GM18867 (cell line): ENCODE measurements around the gene DHPS.
"Not testable (repeated sequence)": the region's sequence is repeated elsewhere in the genome, so short reads cannot be mapped to it uniquely, and the experiment has no call there.

Experiments
- ATAC-seq: cut with Tn5 transposase; IDR thresholded peaks from one replicate; pipeline ENCODE4 v1.9.1; 2021; ENCODE audit warnings: mild to moderate bottlenecking, moderate library complexity; ENCODE audit not compliant: unreplicated experiment

Gene DHPS

DNA sequence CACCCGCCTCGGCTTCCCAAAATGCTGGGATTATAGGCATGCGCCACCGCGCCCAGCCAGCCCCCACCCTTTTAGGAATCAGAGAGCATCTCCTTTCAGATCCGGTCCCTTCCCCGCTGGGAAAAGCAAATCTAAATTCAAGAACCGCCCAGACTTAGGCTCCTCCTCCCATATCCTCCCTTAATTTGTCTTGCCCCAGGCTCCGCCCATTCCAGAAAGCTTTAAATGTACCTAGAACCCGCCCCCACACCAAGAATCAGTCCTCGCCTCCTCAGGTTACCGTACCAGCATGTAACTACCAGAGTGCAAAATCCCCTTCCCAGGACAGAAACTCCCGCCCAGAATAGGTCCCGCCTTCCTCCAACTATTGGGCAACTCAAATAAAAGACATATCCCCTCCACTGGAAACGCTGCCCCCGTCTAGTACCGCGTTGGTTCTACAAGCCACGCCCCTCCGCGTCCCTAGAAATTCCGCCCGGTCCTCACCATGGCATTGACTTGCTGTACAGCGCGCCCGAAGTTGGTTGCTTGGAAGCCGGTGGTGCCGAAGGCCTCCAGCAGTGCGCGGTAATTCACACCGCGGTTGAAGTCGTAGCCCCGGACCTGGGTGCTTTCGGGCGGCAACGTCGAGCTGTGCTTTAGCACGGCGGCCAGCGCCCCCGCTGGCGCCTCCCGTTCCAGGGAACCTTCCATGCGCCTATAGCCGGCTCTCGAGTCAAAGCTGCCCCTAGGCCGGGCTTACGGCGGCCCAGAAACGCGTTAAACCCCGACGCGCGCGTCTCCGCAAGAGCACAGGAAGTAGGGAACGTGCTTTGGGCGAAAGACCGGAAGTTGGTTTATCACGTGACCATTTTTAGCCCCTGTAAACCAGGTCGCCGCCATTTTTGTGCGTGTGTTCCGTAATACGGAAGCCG is at the start of gene DHPS:
Gene DHPS, minus strand, starts transcription at position 807 of the 914 bp plus-strand sequence. Its CDS starts 114 bp downstream, at position 693.
- peak; percentile 70 for ATAC-seq

- ATAC-seq = no peak
Measured at GRCh38 chr19:12731337-12731736, 49.7 kb upstream of the DHPS start.

DNA sequence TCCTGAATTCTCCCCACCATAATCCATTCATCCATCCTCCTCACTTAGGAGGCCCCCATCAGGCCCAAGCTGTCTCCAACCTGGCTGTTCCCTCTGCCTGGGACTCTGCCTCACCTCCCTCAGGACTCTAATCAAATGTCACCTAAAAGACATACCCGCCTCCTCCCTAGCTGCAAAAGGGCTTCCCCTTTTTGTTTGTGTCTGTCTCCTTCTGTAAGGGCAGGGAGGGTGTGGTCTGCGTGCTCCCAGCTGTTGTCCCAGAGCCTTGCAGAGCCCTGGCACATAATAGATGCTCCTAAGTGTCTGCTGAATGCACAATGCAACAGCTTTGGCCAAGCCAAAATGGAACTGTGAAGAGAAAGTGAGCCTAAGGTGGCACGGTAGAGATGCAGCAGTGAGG is 48.4 kb upstream of the DHPS start:
- ATAC-seq = no peak

- no peak for ATAC-seq
Measured at GRCh38 chr19:12727745-12728433, 46.2 kb upstream of the DHPS start.

DNA sequence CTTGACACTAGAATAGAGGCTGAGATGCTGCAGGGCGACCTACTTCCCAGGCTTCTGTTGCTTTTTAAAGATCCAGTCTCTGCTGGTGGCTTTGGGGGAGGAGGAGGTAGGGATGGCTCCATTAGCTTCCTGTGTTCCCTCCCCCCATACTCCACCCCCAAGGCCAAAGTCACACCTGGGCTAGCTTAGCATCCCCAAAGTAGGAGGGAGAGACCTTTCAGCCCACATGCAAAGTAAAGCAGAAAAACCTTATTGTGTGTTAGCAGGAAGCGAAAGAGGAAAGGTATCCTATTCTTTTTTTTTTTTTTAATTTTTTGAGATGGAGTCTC is 45.3 kb upstream of the DHPS start:
- ATAC-seq = no peak

GRCh38 chr19:12725612-12726011 is 43.9 kb upstream of the DHPS start:
- not testable (repeated sequence) for ATAC-seq

DNA sequence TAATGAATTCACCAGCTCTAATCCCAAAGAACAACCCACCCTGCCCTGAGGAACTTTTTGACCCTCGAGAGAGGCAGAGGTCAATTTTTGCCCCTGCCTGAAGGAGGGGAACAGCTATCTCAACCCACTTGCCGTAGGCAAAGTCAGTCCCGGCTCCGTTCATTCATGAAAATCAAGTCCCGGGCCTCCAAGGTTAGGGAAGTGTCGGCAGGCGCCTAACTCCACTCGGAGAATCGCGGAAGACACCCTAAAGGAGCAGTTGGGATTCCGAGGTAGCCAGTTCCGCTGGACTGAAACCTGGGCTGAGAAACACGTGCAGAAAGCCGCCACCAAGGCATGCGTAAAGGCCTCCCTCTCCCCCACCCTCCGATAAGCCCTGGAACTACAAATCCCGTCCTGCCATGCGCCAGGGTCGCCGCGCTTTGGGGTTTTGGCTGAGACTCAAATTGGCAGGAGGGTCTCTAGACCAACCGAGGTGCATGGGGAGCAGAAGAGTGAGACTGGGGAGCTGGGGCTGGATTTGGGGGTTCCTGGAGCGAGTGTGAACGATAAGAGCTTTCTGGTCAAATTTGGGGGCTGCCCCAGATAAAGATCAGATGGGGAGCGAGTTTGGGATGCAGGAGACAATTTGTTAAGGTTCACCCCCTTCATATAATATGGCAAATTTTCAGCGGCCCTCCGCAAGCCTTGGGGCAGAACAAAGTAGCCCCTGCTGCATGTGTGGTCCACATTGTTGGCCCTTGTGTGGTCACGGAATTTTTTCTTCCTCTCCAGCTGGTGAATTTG is 42.2 kb upstream of the DHPS start, which contains the start of gene TNPO2:
Gene TNPO2, minus strand, starts transcription at position 292 of the 786 bp plus-strand sequence. CDS start 2,955 bp downstream, outside the sequence.
- no peak for ATAC-seq

DNA sequence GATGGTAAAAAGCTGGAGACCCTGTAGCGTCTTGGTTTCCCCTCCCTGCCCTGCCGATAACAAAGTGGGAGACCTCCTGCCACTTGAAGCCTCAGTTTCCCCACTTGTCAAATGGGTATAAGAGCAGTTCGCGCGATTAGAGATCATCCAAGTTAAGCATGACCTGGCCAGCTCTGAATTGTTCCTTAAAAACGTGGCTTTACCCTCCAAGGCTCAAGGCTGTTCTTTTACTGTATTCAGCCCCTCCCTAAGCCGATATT is 41.6 kb upstream of the DHPS start:
- ATAC-seq = no peak

DNA sequence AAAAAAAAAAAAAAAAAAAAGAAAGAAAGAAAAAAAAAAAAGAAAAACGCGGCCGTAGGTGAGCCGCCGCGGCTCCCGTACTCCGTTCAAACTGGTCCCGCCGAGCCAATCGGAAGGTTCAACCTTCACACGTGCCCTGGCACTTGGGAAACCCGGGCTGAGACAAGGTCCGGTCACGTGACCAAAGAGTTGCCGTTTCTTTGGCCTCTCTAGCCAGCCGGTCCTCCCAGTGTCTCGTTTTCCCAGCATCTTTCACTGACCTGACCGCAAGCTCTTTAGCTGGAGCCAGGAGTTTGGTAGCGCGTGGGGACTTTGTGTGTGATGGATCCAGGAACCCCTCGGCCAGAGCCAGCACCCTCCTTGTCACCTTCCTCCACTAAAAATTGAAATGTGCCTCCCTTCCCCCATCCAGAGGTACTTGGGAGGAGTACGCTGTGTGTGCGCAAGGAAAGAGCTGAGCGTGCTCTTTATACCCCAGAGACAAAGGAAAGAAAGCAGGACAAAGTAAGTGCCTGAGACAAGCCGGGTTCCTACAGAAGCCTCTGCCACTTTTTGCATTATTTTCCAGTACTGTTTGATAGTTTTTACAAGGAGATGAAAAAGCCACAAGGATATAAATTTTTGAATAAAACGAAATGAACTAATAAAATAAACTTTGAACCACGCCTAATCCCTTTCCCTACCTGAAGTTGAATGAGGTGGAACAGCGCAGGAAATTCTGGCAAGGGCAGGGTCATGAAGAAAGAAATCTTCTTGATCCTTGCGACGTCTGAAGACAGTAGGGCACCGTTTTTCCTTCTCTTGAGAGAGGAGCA is 41.1 kb upstream of the DHPS start:
- peak; percentile 76 for ATAC-seq

- peak; percentile 22 for ATAC-seq
Measured at GRCh38 chr19:12721656-12722565, 40.2 kb upstream of the DHPS start.

DNA sequence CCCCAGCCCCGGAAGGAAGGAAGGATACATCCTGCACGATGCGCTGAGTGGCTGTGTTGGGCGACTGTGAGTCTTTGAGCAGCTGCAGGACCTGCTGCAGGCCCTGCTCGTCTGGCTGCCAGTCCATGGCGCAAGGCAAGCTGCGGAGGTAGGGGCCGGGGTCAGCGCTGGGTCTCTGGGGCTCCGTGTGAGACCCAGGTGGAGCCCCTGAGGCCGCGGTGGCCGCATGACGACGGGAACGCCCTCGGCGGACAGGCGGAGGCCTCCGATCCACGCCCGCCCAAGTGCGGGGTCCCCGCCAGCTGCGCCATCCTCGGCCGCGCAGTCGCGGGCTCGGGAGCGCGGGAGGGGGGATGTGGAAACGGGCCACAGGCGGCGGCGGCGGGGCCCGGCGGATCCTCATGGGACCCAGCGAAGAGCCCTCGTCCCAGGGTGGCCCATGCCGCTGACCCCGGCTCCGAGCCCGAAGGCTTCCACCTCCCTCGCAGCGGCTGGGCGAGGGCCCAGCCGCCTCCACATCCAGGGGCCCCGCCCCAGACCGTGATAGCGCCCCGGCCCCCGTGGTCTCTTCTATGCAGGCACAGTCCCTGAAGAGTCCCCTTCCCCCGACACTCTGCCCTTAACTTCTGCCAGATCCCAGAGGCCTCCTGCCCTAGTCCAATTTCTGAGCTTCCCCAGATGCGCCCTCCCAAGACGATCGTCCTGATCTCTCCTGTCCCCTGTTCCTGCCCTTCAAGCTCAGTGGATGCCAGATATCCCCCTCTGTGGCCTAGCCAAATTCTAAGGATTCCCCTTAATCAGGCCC is 39.4 kb upstream of the DHPS start:
- ATAC-seq = no peak

GRCh38 chr19:12720296-12720695 is 38.6 kb upstream of the DHPS start:
- no peak for ATAC-seq

GRCh38 chr19:12715929-12716328 is 34.2 kb upstream of the DHPS start:
- no peak for ATAC-seq

GRCh38 chr19:12715102-12715501 is 33.4 kb upstream of the DHPS start:
- no peak for ATAC-seq

- ATAC-seq = not testable (repeated sequence)
Measured at GRCh38 chr19:12713304-12713703, 31.6 kb upstream of the DHPS start.

DNA sequence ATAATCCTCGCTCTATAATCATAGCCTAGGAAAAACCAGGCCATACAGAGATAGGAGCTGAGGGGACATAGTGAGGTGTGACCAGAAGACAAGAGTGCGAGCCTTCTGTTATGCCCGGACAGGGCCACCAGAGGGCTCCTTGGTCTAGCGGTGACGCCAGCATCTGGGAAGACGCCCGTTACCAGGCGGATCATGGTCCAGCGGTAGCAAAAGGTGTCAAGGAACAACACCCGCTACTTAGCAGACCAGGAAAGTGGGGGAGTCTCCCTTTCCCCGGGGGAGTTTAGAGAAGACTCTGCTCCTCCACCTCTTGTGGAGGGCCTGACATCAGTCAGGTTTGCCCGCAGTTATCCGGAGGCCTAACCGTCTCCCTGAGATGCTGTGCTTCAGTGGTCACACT is 30.4 kb upstream of the DHPS start:
- ATAC-seq = not testable (repeated sequence)

DNA sequence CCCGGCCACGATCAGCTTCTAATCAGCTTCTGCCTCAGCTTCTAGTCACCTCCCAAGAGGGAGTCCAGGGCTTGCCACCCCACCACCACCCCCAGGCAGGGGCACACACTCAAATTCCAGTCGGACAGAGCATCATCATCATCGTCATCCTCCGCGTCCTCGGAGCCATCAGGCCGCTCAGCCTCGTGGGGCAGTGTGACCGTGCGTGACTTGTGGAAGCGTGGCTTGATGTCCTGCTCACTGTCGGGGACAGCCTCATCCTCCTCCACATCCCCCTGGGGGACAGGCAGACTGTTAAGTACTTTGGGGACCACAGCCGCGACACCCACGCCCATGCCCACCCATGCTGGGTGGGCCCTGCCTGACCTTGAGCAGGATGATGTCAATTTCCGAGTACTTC is 29.5 kb upstream of the DHPS start:
- no peak for ATAC-seq

- ATAC-seq = no peak
Measured at GRCh38 chr19:12708641-12709040, 27.0 kb upstream of the DHPS start.

DNA sequence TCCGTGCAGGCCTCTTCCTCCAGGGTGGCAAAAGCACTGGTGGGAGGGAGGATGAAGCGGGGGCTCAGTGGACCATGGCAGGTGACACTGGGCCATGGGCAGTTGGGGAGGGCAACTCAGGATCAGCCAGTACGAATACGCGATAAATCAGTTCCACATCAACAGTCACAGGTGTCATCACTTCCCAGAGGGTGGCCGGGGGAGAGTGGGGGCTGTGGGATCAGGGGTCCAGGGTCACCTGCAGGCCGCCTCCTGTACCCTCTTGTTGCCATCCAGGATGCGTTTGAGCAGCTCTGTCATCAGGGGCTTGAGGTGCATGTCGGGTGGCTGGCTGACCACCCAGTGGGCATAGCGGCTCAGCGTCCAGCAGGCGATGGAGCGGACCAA is 24.6 kb upstream of the DHPS start:
- ATAC-seq = no peak
